BLaER1 (cell line): Measurements from ENCODE around the gene JCHAIN.

ENCODE experiments used
- H3K27ac ChIP-seq: shearing (Covaris generic); formaldehyde crosslinking; 2 replicates; pipeline ENCODE4 v1.8.1; 2022
- H3K27me3 ChIP-seq: shearing (Covaris generic); formaldehyde crosslinking; 2 replicates; pipeline ENCODE4 v1.8.1; 2022
- H3K36me3 ChIP-seq: shearing (Covaris generic); formaldehyde crosslinking; 2 replicates; pipeline ENCODE4 v1.8.1; 2022
- H3K4me1 ChIP-seq: shearing (Covaris generic); formaldehyde crosslinking; 2 replicates; pipeline ENCODE4 v1.8.1; 2022
- H3K4me2 ChIP-seq: shearing (Covaris generic); formaldehyde crosslinking; 2 replicates; pipeline ENCODE4 v1.8.1; 2022
- H3K4me3 ChIP-seq: shearing (Covaris generic); formaldehyde crosslinking; 2 replicates; pipeline ENCODE4 v1.8.1; 2022
- H3K9ac ChIP-seq: shearing (Covaris generic); formaldehyde crosslinking; 2 replicates; pipeline ENCODE4 v1.8.1; 2022
- H3K9me3 ChIP-seq: shearing (Covaris generic); formaldehyde crosslinking; 2 replicates; pipeline ENCODE4 v1.8.1; 2022
- H4K20me1 ChIP-seq: shearing (Covaris generic); formaldehyde crosslinking; 2 replicates; pipeline ENCODE4 v1.8.1; 2022
- Cebpa-rat ChIP-seq: shearing (Covaris generic); IDR thresholded peaks from 2 replicates; pipeline ENCODE4 v1.8.1; 2022

The JCHAIN gene

DNA sequence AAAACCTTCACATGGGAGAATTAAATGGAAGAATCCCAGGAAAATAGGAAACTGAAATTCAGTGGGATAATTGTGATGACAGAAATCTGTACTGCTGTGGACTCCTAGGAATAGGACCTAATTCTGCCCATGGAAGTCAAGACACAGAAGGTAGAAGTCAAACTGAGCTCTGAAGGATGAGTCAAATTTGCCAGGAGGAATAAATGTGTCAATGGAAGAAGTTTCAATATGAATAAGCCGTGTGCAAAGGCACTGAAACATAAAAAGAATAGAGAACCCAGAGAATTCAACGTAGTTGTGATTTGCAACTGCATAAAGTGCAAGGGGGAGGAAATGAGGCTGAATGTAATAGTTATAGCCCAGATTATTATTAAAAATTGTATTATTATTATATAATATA lies 26.1 kb downstream of the JCHAIN start:
- H3K4me2 ChIP-seq = no peak overlapping the region

DNA sequence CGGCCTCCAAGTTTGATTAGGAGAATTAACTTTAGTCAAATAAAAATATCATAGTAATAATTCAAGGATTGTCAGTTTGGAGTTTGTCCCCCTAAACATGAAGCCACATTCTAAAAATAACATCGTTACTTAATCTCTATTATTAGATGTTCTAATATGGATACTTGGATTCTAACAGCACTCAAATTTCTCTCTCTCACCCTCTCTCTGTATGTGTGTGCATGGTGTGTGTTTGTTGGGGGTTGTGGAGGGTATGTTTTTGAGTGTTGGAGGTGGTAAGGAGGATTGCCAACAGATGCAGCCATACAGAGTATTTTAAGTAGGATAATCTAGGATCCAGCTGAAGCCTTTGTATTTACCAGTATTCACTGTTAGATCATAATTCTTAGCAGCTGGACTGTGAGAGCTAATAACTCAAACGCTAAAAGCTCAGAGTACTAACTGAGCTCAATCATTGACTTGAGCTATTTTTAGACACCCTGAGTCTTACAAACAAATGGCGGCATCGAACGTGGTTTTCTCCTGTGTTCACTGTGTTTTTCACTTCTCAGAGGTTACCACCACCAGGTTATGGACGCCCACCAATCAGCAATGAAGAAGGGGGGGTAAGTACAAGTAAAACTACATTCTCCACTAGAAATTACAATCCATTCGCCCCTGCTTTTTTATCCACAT lies 28.9 kb downstream of the JCHAIN start:
- Histone ChIP-seq H3K4me2 (no peak overlapping the region), H3K9ac (no peak overlapping the region), H3K36me3 (no peaks in the 10 kb centered on the region), H3K27me3 (no peaks in the 10 kb centered on the region), H3K27ac (no peak overlapping the region), H3K4me1 (no peaks in the 10 kb centered on the region), H4K20me1 (no peaks in the 10 kb centered on the region), H3K9me3 (no peaks in the 10 kb centered on the region), H3K4me3 (no peak overlapping the region)
- TF ChIP-seq Cebpa-rat = no peak

More for the DNA sequence above, 26.1 kb downstream of the JCHAIN start:
- Histone ChIP-seq H3K9me3 (no peaks in the 10 kb centered on the region), H3K36me3 (no peaks in the 10 kb centered on the region), H3K27ac (no peak overlapping the region), H4K20me1 (no peaks in the 10 kb centered on the region), H3K4me3 (no peak overlapping the region), H3K9ac (no peak overlapping the region), H3K4me1 (no peaks in the 10 kb centered on the region), H3K27me3 (no peaks in the 10 kb centered on the region)
- TF ChIP-seq Cebpa-rat = no peak

DNA sequence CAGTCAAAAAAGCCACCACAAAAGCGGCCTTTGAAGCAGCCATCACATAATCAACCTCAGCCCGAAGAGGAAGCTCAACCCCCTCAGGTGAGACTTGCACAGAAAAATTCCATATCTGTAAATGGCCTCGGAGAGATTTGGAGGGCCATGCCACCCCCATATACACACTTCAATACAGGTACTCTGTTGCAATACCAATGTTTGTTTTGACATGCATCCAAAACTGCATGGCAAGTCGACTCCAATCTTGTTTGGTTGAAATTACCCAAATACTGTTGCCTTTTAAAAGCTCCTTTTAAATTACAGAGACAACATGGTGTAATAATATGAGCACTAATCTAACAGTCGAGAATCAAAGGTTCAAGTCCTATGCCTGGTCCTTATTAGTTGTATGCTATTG lies 31.8 kb downstream of the JCHAIN start:
- no peaks in the 10 kb centered on the region for H3K4me1 ChIP-seq
- no peaks in the 10 kb centered on the region for H3K36me3 ChIP-seq
- H3K27me3 ChIP-seq = no peaks in the 10 kb centered on the region
- no peaks in the 10 kb centered on the region for H3K9me3 ChIP-seq
- no peak overlapping the region for H3K4me3 ChIP-seq
- no peak overlapping the region for H3K4me2 ChIP-seq
- H3K27ac ChIP-seq = no peak overlapping the region
- TF ChIP-seq Cebpa-rat = no peak
- H4K20me1 ChIP-seq = no peaks in the 10 kb centered on the region
- no peak overlapping the region for H3K9ac ChIP-seq

DNA sequence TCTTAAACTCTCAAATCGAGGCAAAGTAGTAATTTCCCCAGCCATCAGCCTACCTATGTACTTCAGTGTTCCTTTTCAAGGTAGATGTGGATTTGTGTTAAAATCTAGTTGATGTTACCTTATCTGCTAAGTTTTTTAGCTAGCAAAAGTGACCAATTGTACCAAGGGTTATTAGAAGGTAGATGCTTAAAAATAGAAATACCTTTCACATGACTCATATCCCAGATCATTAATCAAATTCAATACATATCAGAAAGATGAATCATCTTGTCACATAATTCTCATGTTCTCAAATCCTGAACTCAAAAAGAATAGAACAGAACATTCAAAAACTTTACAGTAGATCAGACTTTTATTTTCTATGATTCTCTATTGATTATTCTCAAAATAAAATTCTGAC lies 34.3 kb downstream of the JCHAIN start:
- TF ChIP-seq Cebpa-rat = no peak
- H3K27me3 ChIP-seq = no peaks in the 10 kb centered on the region
- H3K9me3 ChIP-seq = no peaks in the 10 kb centered on the region
- H3K36me3 ChIP-seq = no peaks in the 10 kb centered on the region
- no peak overlapping the region for H3K4me3 ChIP-seq
- no peak overlapping the region for H3K27ac ChIP-seq
- no peak overlapping the region for H3K9ac ChIP-seq
- H4K20me1 ChIP-seq = no peaks in the 10 kb centered on the region
- H3K4me2 ChIP-seq = no peak overlapping the region
- H3K4me1 ChIP-seq = no peaks in the 10 kb centered on the region

DNA sequence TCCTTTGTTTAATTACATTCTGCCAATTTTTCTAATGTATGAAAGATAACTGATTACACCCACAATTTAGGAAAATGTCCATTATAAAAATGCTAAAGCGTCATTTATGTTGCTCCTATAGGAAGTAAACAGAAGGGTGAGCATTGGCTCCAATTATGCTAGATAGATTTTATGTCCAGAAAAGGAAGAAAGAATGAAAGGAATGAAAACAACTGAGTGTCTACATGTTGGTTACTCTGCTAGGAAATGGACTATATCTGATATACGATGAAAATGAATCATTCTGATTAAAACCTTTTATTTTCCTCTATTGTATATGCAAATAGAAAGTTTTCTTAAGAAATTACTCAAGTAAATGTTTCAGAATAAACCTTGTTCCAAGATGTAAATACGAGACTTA lies 36.1 kb downstream of the JCHAIN start:
- TF ChIP-seq Cebpa-rat = no peak
- Histone ChIP-seq H3K4me2 (no peak overlapping the region), H4K20me1 (no peaks in the 10 kb centered on the region), H3K9ac (no peak overlapping the region), H3K36me3 (no peaks in the 10 kb centered on the region), H3K27ac (no peak overlapping the region), H3K9me3 (no peaks in the 10 kb centered on the region), H3K27me3 (no peaks in the 10 kb centered on the region), H3K4me3 (no peak overlapping the region), H3K4me1 (no peaks in the 10 kb centered on the region)

DNA sequence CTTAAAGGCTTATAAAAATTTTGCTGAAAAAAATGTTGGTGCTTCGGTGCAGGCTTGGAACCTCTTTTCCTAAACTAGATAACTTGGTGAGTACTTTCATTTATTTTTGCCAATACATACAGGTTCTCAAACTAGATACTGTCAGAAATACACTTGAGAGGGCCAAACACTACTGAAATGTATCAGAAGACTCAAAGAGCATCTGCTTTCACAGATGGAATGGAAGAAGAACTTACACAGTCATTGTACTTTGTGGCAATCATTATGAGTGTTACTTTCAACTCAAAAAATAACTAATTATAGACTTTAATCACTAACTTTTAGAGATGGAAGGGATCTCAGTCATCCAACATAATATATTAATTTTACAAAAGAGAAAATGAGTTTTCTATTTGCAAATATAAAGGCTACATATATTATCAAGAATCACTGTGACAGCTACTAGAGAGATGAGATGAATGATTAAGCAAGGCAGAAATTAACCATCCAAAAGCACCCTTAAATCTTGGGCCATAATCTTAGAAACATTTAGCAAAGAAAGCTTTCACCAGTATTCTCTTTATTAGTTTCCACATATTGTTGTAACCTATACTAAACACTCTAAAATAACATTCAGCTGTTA lies 36.7 kb downstream of the JCHAIN start:
- Histone ChIP-seq H3K4me1 (no peaks in the 10 kb centered on the region), H3K36me3 (no peaks in the 10 kb centered on the region), H3K4me2 (no peak overlapping the region), H3K4me3 (no peak overlapping the region), H3K9me3 (no peaks in the 10 kb centered on the region), H3K9ac (no peak overlapping the region), H3K27ac (no peak overlapping the region), H3K27me3 (no peaks in the 10 kb centered on the region), H4K20me1 (no peaks in the 10 kb centered on the region)
- no peak for TF ChIP-seq Cebpa-rat

DNA sequence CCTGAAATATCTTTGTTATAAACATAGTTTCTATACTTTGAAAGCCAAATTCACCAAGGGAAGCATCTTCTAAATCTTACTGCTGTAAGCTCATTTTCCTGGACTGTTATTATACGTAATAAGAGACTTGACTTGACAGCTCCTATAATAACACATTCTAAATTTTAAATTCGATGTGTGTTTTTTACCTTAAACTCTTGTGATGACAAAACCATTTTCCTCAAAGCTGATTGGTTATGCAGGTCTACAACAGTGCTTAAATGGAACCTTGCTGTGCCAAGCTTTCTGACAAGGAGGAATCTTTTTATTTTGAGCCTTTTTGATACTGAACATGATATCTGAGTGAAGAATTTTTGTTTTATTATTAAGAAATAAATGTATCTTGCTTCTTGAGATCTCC lies 37.9 kb downstream of the JCHAIN start, which contains the start of gene ENAM:
TSS of gene ENAM (plus strand) at position 301 of the 400 bp plus-strand sequence. CDS start 757 bp downstream, outside the sequence.
- Histone ChIP-seq H3K9ac (no peak within 1 kb of the TSS), H4K20me1 (no peaks in the 10 kb centered on the region), H3K27ac (no peak within 1 kb of the TSS), H3K36me3 (no peaks in the 10 kb centered on the region), H3K4me3 (no peak within 1 kb of the TSS), H3K27me3 (no peaks in the 10 kb centered on the region), H3K4me2 (no peak within 1 kb of the TSS), H3K4me1 (no peaks in the 10 kb centered on the region), H3K9me3 (no peaks in the 10 kb centered on the region)
- TF ChIP-seq Cebpa-rat = no peak

DNA sequence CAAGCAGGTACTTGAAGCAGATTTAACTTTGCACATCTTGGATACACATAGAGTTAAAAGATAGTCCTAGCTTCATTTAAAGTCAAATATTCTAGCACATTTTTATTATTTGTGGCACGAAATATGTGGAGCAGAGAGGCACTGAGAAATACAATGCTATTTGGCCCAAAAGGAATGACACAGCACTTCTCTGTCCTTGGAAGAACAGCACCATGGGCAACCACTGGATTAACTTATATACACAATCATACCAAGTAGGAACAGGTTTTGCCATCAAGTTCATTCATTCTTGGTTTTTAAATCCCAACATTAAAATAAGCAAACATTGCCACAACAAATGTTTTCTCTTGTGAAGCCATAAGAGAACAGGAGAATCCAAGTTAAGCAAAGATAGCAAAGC lies 38.7 kb downstream of the JCHAIN start:
- no peak for TF ChIP-seq Cebpa-rat
- Histone ChIP-seq H3K36me3 (no peaks in the 10 kb centered on the region), H3K9me3 (no peaks in the 10 kb centered on the region), H3K4me3 (no peak overlapping the region), H3K9ac (no peak overlapping the region), H3K27me3 (no peaks in the 10 kb centered on the region), H3K4me1 (no peaks in the 10 kb centered on the region), H4K20me1 (no peaks in the 10 kb centered on the region), H3K27ac (no peak overlapping the region), H3K4me2 (no peak overlapping the region)

DNA sequence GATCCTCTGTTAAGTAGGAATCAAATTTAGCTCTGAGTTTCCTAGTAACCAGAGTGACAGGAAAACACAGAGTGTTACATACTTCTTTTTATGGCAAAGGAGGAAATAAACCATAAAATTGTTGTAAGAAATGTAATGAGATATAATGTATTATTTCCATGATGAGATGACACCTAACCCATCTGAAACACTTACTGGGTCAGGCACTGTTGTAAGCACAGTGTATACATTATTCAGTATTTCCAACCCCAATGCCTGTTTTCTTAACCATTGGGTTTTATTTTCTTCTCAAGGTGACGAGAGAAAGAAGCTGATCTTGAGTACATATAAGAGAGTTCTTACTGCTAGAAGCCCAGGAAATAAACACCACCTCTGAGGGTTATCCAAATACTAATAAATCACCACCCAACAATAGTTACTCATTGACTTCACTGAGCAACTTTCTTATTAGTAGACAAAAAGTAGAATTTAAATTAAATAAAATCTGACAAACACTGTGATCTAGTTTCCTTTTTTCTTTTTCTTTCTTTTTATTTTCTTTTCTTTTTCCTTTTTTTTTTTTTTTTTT lies 42.0 kb downstream of the JCHAIN start:
- Histone ChIP-seq H3K4me2 (no peak overlapping the region), H3K27ac (no peak overlapping the region)

DNA sequence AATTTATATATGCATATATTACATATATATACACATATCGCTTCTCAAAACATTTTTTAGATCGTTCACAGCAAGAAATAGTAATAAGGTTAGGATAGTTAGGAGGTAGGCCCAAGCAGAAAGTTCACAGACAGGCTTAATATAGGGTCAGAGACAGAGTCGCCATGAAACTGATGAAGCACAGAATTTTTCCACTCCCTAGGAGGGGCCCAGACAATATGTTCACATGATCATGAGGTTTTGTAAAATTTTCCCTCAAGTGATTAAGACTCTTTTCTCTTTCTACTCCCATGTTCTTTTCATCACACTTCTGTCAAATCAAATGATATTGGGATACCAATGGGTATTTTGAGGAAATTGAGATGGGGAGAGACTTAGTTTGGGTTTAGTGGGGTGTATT lies 43.0 kb downstream of the JCHAIN start:
- no peak for TF ChIP-seq Cebpa-rat
- Histone ChIP-seq H3K27ac (no peak overlapping the region), H3K4me2 (no peak overlapping the region), H3K27me3 (no peaks in the 10 kb centered on the region), H3K4me3 (no peak overlapping the region), H3K36me3 (no peaks in the 10 kb centered on the region), H4K20me1 (no peaks in the 10 kb centered on the region), H3K4me1 (no peaks in the 10 kb centered on the region), H3K9ac (no peak overlapping the region), H3K9me3 (peaks cover 4% of the 10 kb centered on the region; the same call in 1 of the 2 replicates)

More for the DNA sequence above, 42.0 kb downstream of the JCHAIN start:
- Histone ChIP-seq H4K20me1 (no peaks in the 10 kb centered on the region), H3K27me3 (no peaks in the 10 kb centered on the region), H3K36me3 (no peaks in the 10 kb centered on the region), H3K9ac (no peak overlapping the region), H3K9me3 (no peaks in the 10 kb centered on the region), H3K4me1 (no peaks in the 10 kb centered on the region), H3K4me3 (no peak overlapping the region)
- TF ChIP-seq Cebpa-rat = no peak
